K562 (cell line): Measurements from ENCODE around the gene FGF14. TPM values are rescaled to one million over a fixed set of nuclear protein-coding genes. Genes with fewer than 3 reads are reported as not detected.

ENCODE experiments used
- ATAC-seq: fragments of 200-7000 bp; cut with Tn5 transposase; 3 replicates; pipeline ENCODE4 v1.9.1; 2020; ENCODE audit warnings: moderate library complexity
- BruUV-seq: library from RNA; stranded (reverse); fragments of 400-500 nt; replicated peaks from 2 replicates; lab custom pipeline; 2021; lab: Mats Ljungman, UMichigan
- CTCF ChIA-PET: fragments of 300-600 bp; formaldehyde crosslinking; extraction: SDS; loops from one replicate; lab custom pipeline; 2021; ENCODE audit warnings: low intra/inter-chr PET ratio; lab: Yijun Ruan, JAX
- POLR2A ChIA-PET: fragments of 300-600, 350-650 bp; sonication (Branson Sonifier 250); formaldehyde crosslinking; extraction: SDS; loops from one replicate; lab custom pipeline; 2021; ENCODE audit warnings: antibody characterized with exemption, inconsistent platforms; lab: Yijun Ruan, JAX
- DNase-seq, 4 experiments: peaks; one replicate each; pipeline versions ENCODE4 v3.0.0 to v3.0.0-alpha.2; 2011 to 2018; ENCODE audit warnings: low spot score in 3 of 4, mixed read lengths in 3 of 4; ENCODE audit errors: extremely low read depth in 1 of 4
- FAIRE-seq: peaks from 2 replicates; lab custom pipeline; 2011; peaks lifted over from hg19 to GRCh38; lab: Jason Lieb, UNC
- H2AFZ ChIP-seq: 2 replicates; pipeline ENCODE4 v1.6.0; 2011; ENCODE audit warnings: low read depth, low read length, control low read depth, inconsistent platforms
- H3K27ac ChIP-seq: fragments of 200-600 bp; 3 replicates; pipeline ENCODE4 v1.8.0; 2011; ENCODE audit warnings: low read depth, mild to moderate bottlenecking, control low read depth, inconsistent platforms, low read length, moderate library complexity, mixed read lengths; ENCODE audit errors: extremely low read depth
- H3K27me3 ChIP-seq, 2 experiments: fragments of 300-600 bp in 1 of 2; 2 replicates in 1 of 2; 3 replicates in 1 of 2; pipeline versions ENCODE4 v1.6.0 to v1.8.0; 2011; ENCODE audit warnings: inconsistent platforms in 2 of 2, low read length in 2 of 2, mild to moderate bottlenecking in 1 of 2, mixed read lengths in 1 of 2, moderate library complexity in 1 of 2; ENCODE audit not compliant: control insufficient read depth in 2 of 2, insufficient read depth in 2 of 2
- H3K36me3 ChIP-seq: fragments of 300-600 bp; 3 replicates; pipeline ENCODE4 v1.8.0; 2011; ENCODE audit warnings: mild to moderate bottlenecking, low read length, inconsistent platforms; ENCODE audit not compliant: control insufficient read depth, insufficient read depth
- H3K4me1 ChIP-seq, 2 experiments: fragments of 200-600 bp in 1 of 2; replicated peaks in 1 of 2; 2 replicates in 1 of 2; 3 replicates in 1 of 2; pipeline versions ENCODE4 v1.5.1 to v1.8.0; 2011; ENCODE audit warnings: inconsistent platforms in 2 of 2, low read length in 2 of 2, mild to moderate bottlenecking in 1 of 2, mixed read lengths in 1 of 2, moderate library complexity in 1 of 2; ENCODE audit not compliant: control insufficient read depth in 2 of 2, insufficient read depth in 2 of 2
- H3K4me2 ChIP-seq: 2 replicates; pipeline ENCODE4 v1.6.1; 2011; ENCODE audit warnings: low read length, control low read depth, inconsistent platforms, mixed read lengths; ENCODE audit not compliant: insufficient read depth
- H3K4me3 ChIP-seq: fragments of 200-600 bp; sonication (generic), shearing (Covaris generic); 2 replicates; pipeline ENCODE4 v1.5.1; 2016; ENCODE audit warnings: control low read depth, inconsistent platforms
- H3K79me2 ChIP-seq: fragments of 200-600 bp; 3 replicates; pipeline ENCODE4 v1.8.0; 2011; ENCODE audit warnings: low read length, inconsistent platforms; ENCODE audit not compliant: control insufficient read depth, insufficient read depth
- H3K9ac ChIP-seq, 2 experiments: 2 replicates each; pipeline versions ENCODE4 v1.6.0 to v1.6.1; 2011; ENCODE audit warnings: low read depth in 2 of 2, low read length in 2 of 2, control low read depth in 1 of 2, inconsistent platforms in 1 of 2, mild to moderate bottlenecking in 1 of 2, mixed read lengths in 1 of 2; ENCODE audit not compliant: insufficient read depth in 1 of 2
- H3K9me1 ChIP-seq: one replicate; pipeline ENCODE4 v1.6.0; 2011; ENCODE audit warnings: inconsistent platforms, mild to moderate bottlenecking, low read length, moderate library complexity; ENCODE audit not compliant: control insufficient read depth, insufficient read depth
- H3K9me3 ChIP-seq: replicated peaks from 2 replicates; pipeline ENCODE4 v1.5.1; 2011; ENCODE audit warnings: low read depth, low read length, inconsistent platforms; ENCODE audit not compliant: control insufficient read depth, insufficient read depth
- H4K20me1 ChIP-seq: replicated peaks from 2 replicates; pipeline ENCODE4 v1.6.1; 2011; ENCODE audit warnings: low read length, inconsistent platforms, mixed read lengths; ENCODE audit not compliant: control insufficient read depth, insufficient read depth
- HNRNPLL ChIP-seq: fragments of 200-400 bp; formaldehyde crosslinking; IDR thresholded peaks from 2 replicates; pipeline ENCODE4 v1.6.1; 2017; ENCODE audit warnings: low read length, low read depth, mild to moderate bottlenecking; ENCODE audit not compliant: poor library complexity, severe bottlenecking
- KHSRP ChIP-seq: fragments of 450-650 bp; IDR thresholded peaks from 2 replicates; pipeline ENCODE4 v1.6.1; 2017
- SMARCC2 ChIP-seq: fragments of 450-650 bp; IDR thresholded peaks from 2 replicates; pipeline ENCODE4 v1.6.1; 2017; ENCODE audit warnings: antibody characterized with exemption, moderate library complexity, mild to moderate bottlenecking, low read depth
- THRA ChIP-seq: fragments of 450-650 bp; IDR thresholded peaks from 2 replicates; pipeline ENCODE4 v1.6.1; 2017; ENCODE audit warnings: mild to moderate bottlenecking, moderate library complexity
- ZBTB11 ChIP-seq, 3 experiments: fragments of 200-800 bp in 1 of 3; fragments of 250-450 bp in 1 of 3; fragments of 450-650 bp in 1 of 3; sonication (Bioruptor Pico) in 1 of 3; sonication (Bioruptor generic) in 1 of 3; formaldehyde crosslinking in 1 of 3; IDR thresholded peaks; 2 replicates each; pipeline versions ENCODE4 v1.6.1 to v1.8.0; 2016 to 2022; ENCODE audit warnings: mild to moderate bottlenecking in 2 of 3, missing genetic modification characterization in 2 of 3, missing compliant biosample characterization in 1 of 3, moderate library complexity in 1 of 3
- ZBTB49 ChIP-seq: sonication (generic); formaldehyde crosslinking; IDR thresholded peaks from 2 replicates; pipeline ENCODE4 v1.8.0; 2022; ENCODE audit warnings: missing genetic modification reagents, mild to moderate bottlenecking, borderline replicate concordance
- WGBS: fragments of 100-300 bp; shearing (Covaris generic); methylation state at CpG from one replicate; pipeline ENCODE4 v1.1.6; 2016; ENCODE audit warnings: low coverage, mixed read lengths; ENCODE audit not compliant: insufficient coverage; ENCODE audit errors: missing lambda C conversion rate; 5-methylcytosine and 5-hydroxymethylcytosine counted together
- in situ Hi-C: fragments of 300-500 bp; cut with MboI; formaldehyde crosslinking; loops from 4 replicates; pipeline ENCODE4 v1.15.0; 2018; ENCODE audit warnings: inconsistent platforms, mixed read lengths
- intact Hi-C: fragments of 100-400 bp; cut with micrococcal nuclease; formaldehyde crosslinking; loops from 2 replicates; pipeline ENCODE4 v1.14.2; 2022
- polyA plus RNA-seq, 8 experiments: library from polyadenylated mRNA; depleted of rRNA in 4 of 8; stranded (reverse) in 5 of 8; unstranded in 3 of 8; fragments of >200 nt; fragmentation: Nextera tagmentation in 2 of 8; fragmentation: Illumina TruSeq in 1 of 8; extraction: Ambion mirVana in 2 of 8; extraction: Trizol in 1 of 8; gene quantifications; 2 replicates each; pipeline versions ENCODE4 v1.2.1 to v1.2.3, GENCODE V29; 2011 to 2014; ENCODE audit warnings: inconsistent platforms in 1 of 8, missing spikeins in 1 of 8
- total RNA-seq, 7 experiments: library from RNA; depleted of rRNA in 6 of 7; stranded (reverse); fragments of >200 nt in 6 of 7; fragmentation: Illumina TruSeq in 2 of 7; extraction: Trizol in 2 of 7; gene quantifications; 2 replicates each; pipeline versions ENCODE4 v1.2.1 to v1.2.3, GENCODE V29; 2011 to 2021; ENCODE audit warnings: low replicate concordance in 1 of 7

Gene FGF14
- total and polyA plus RNA-seq, 9 of the 15 experiments (the other 6 are each of a cell fraction or from before 2014, with no cell fraction given): not detected

GRCh38 chr13:101706651-101707050 lies 695.2 kb downstream of the FGF14 start (continued):
- TF ChIP-seq ZBTB11 (CRISPR knock-in tag; IDR thresholded peaks at IDR 0.05): no peak
- TF ChIP-seq ZBTB49: no peak
- TF ChIP-seq SMARCC2: no peak

- no peaks in the 10 kb centered on the region for H3K27me3 ChIP-seq
- no peak overlapping the region for H2AFZ ChIP-seq
- FAIRE-seq: no peak
- H3K79me2 ChIP-seq: no peaks in the 10 kb centered on the region
- ChIA-PET POLR2A (interaction anchor here (0.7 kb wide), 1 partner anchor 87 kb away, joined by 3 read pairs; no protein-coding TSS in a partner anchor), CTCF (no interaction called here)
- H3K9me3 ChIP-seq: no peaks in the 10 kb centered on the region
- no peaks in the 10 kb centered on the region for H4K20me1 ChIP-seq
- no peak overlapping the region for H3K27ac ChIP-seq
- DNase-seq: no peak
- intact Hi-C loops: no loop called here
- BruUV-seq: no TSS peak
- H3K9ac ChIP-seq: no peak overlapping the region
- no peak overlapping the region for H3K4me2 ChIP-seq
- no peaks in the 10 kb centered on the region for H3K36me3 ChIP-seq
- TF ChIP-seq THRA (no peak), KHSRP (no peak), HNRNPLL (no peak)
- no peaks in the 10 kb centered on the region for H3K9me1 ChIP-seq
- no peak for ATAC-seq
- WGBS: 0% methylated on average over 3 of the region's 3 CpGs
- in situ Hi-C loops: no loop called here
- no peaks in the 10 kb centered on the region for H3K4me1 ChIP-seq
- H3K4me3 ChIP-seq: no peak overlapping the region
These were observed 698.0 kb downstream of the FGF14 start for GRCh38 chr13:101703838-101704237.
